RPMI7951 (cell line): ENCODE measurements around the gene FAM120B. TPM values are rescaled to one million over a fixed set of nuclear protein-coding genes. Genes with fewer than 3 reads are reported as not detected.

Experiments used
- DNase-seq: peaks from one replicate; pipeline ENCODE4 v3.0.0-alpha.2; 2012; ENCODE audit warnings: low read depth
- total RNA-seq: library from RNA; depleted of rRNA; stranded (reverse); fragments of >200 nt; shearing (Covaris generic); gene quantifications from 2 replicates; pipeline ENCODE4 v1.2.3, GENCODE V29; 2014

Gene FAM120B
- total RNA-seq, 1 experiment from 2014 or later, result 12.7 TPM

DNA sequence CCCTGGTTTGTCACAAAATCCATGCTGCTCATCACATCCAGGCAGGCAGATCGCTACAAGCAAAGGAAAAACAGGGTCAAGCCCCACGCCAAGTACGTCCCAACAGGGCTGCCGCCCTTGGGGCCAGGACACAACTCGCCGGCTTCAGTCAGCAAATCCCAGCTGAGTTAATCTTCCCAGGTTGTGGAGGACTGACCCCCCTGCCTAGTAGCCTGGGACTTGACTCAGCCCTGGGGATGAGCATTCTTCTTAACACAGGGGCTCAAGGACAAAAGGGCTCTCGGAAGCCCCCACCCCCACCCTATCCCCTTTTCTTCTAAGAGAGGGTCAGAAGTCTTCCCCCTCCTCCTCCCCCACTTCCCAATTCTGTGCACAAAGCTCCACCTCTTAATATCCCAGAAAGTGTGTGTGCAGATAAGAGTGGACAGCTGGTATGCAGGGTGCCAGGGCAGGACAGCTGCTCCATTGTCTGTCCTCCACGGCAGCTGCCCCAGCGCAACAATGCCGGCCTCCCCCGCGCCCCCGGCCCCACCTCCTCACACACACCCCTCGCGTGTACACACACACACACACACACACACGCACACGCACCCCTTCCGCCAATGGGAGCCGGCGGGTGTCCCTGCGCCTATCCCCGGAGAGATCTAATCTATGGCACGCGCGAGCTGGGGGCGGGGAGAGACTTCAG is 20.2 kb upstream of the FAM120B start:
- DNase-seq, result no peak

DNA sequence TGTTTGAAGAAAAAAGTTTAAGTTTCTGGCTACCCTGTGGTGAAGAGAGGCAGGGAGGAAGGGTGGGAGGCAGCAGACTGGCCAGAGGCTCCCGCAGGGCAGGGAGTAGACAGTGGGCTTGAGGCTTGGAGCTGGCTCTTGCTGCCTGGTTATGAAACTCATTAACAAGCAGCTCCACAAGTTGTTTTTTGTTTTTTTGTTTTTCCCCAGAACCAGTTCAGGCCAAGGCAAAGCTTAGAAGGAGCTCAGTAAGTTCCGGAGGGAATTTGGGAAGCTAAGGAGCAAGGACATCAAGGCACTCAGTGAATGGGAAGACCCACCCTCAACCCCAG is 19.7 kb upstream of the FAM120B start:
- no peak for DNase-seq

DNA sequence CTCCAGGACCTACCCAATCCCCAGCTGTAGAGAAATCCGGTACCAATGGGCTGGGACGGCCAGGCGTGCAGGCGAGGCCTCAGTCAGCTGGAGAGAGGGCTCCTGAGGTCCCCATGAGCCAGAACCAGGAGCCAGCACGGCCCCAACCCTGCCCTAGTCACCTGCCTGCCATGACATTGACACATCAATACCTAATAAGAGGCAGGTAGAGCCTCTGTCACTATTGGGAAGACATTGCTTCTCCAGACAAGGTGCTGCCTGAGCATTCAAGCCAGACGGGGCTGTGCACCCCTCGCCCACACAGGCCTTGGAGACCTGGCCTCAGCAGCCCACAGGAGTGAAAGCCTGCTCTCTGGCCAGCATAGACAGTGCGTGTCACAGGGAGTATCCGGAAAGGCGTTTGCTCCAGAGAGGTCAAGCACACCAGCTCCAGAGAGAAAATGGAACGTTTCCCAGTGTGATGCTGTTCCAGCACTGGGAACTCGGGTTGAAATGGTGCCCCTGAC is 19.1 kb upstream of the FAM120B start:
- DNase-seq, result no peak

DNA sequence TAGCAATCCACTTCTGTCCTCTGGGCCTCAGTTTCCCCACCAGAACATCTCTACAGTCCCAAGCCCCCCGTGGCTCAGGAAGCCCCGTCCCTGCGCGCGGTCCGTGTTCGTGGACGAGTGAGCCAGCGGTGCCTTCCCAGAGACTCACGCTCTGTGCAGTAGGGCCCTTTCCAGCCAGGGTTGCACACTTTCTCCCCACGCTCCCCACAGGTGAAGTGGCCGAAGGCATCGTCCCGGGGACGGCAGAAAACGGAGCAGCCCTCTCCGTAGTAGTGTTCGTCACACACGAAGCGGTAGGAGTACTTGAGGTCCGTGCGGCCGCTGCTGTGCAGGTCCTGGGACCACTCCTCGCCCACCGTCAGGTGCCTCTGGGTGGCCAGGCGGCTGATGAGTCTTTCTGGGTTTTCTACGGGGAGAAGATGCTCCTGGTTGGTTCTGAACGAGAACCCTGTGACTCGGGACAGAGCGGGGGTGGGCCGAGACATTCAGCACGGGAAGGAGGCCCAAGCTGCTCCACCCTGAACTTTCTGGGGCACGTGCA is 18.4 kb upstream of the FAM120B start:
- no peak for DNase-seq

DNA sequence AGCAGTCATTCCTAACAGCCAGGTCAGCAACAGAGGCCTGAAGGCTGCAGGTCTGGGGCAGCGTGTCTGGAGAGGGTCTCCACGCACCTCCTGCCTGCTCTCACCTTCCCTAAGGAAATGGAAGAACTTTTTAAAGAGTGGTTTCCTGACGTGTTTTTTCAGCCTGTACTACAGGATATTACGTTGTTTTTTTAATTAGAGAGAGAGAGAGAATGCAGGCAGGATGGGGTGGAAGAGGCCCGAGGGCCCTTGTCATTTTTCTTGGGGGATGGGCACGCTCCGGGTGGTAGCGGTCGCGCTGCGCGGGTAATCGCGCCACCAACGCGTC is 17.7 kb upstream of the FAM120B start:
- no peak for DNase-seq

DNA sequence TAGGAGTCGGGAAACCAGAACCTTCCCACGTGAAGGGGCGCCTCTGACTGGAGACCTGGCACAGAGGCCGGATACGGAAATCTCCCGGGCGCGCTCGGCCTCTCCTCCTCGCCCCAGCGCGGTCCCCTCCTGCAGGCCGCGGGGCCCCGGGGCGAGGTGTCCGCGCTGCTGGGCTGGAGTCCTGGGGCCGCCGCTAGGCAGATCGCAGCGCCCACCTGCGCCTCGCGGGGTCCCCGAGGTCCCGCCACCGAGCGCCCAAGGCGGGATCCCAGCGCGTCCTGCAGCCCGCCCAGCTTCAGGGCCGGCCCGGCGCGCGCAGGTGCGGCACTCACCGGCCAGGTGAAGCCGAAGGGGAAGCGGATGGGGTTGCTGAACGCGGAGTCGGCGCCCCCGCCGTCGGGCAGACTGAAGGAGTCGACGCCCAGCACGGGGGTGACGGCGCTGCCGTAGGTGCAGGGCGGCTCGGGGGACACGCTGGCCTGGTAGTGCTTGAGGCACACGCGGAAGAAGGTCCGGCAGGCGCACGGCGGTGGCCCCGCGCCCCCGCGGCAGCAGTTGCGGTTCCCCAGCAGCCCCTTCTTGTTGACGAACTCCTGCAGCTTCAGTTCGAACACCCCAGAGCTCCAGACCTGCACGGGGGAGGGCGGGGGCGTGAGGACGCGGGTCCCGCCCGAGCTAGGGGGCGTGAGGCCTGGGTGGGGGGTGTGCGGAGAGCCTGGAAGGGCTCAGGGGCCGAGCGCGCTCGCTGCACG is 17.2 kb upstream of the FAM120B start:
- no peak for DNase-seq

DNA sequence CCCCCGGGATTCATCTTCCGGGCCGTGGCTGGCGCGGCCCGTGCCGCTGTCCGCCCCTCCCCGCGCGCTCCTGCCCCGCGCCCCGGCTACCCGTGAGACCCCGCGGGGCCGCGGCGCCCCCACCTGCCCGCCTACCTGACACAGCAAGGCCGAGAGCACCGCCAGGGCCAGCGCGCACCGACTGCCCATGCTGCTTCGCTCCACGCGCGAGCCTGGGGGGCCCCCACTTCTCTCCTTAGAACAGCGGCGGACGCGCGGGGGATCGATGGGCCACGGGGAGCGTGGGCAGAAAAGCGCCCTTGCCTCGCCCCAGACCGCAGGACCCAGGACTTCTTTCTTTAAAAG is 16.6 kb upstream of the FAM120B start:
- no peak for DNase-seq

DNA sequence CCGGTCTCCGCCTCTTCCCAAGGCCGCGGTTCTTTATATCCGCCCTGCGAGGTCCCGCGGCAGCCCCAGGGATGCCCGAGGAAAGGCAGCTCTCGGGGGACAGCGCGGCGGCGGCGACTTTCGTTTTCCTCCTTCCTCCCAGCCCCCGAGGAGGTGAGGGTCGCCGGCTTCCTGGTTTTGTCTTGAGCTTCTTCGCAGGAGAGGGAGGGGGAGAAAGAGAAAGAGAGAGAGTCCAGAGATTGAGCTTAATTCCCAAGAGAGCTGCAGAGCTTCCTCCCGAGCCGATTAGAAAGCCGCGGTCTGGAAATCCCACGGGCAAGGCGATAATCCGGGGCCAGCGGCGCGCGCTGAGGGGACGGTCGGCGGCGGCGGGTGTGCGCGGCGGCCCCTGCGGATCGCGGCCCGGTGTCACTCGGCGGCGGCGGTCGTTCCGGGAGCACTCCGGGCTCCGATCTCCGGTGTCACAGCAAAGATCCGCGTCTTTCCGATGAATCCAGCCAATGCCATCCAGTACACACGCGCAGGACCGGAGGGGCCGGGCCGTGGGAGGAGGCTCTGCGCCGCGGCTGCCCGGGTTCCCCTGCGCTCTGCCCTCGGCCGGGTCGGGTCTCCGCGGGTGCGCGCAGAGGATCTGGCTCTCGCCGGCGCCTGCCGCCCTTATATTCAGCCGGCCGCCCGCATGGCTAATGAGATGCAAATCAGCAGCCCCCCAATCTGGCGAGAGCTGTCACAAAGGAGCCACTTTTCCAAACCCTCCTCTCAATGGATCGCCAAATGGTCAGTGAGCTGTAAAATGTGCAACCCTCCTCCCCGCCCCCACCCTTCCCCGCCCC is 16.0 kb upstream of the FAM120B start, which contains the start of gene DLL1:
DLL1 (minus strand) TSS at position 783 of the 833 bp plus-strand sequence. CDS start 939 bp downstream, outside the sequence.
- DNase-seq, result peak; percentile 62

DNA sequence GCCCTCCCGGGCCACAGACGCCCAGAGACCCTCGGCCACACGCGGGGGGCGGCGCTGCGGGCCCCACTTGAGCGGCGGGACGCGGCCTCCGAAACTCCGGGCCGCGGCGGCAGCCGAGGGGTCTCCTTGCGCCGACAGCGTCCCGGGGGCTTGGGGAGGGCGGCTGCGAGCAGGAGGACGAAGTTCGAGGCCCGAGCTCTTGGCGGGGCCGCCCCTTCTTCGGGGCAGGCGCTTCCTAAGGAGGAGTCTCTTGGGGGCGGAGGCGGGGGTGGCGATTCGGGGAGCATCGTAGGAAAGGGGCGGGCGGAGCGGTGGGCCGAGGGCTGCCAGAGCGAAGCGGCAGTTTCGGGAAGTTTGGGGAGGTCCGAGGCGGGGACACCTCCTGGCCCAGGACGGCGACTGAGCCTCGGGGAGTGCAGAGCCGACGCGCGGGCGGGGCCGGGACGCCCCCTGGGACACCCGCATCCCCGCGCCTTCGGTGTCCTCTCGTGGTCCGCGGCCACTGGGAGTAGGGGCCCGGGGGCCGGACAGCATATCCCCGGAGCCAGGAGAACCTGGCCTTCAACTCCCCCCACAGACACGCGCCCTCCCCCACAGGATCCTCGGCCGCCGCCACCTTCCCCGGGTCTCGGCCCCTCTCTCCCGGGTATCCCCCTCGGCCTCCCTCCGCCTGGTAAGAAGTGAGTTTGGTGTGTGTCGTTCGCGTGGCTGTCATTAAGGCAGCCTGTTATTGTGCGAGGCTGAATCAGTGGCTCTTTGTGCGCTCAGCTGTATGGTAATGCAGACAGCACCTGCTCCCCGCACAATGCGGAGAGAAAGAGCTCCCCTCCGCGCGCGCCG is 15.1 kb upstream of the FAM120B start:
- peak; percentile 61 for DNase-seq

DNA sequence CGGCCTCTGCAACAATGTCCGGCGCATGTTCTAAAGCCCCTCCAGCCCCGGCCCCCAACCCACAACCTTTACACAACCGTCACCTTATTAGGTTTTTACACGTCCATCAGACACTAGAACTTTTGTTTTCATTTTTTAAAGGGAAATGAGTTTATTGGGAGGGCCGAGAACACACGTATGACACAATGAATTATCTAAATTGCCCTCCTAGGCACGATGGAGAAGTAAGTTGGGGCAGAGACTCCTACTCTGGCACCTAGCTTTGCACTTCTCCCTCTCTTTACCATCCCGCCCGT is 14.5 kb upstream of the FAM120B start:
- no peak for DNase-seq

DNA sequence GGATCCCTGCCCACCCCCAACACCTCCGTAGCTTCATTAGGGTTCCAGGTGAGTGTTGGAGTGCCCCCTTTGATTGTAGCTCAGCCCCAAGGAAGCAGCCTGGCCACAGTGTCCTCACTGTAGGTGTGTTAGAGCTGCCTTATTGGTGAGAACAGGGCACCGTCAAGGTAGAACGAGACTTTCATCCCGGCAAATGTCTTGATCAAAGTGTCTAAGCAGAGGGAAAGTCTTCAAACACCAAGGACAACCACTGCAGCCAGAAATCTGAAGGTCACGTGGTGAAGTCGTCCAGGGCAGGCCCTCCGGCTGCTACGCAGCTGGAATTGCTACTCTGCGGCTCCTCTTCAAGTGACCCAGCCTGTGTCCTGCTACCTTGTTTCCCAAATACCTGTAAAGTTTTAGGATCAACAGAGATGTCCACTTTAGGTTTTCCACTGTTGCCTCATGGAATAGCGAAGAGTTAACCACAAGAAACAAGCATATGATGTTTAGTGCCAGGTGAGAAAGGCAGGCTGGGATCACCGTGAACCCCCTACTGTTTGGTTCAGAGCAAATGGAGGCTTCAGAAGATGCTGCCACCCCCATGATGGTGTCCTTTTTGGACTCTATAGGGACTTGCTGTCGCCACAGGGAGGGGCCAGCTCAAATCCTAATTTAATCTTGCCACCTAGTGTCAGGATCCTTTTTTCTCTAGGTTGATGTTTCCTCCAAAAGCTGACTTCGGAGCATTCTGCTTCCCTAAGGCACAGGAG is 14.0 kb upstream of the FAM120B start:
- DNase-seq, result peak; percentile 50

DNA sequence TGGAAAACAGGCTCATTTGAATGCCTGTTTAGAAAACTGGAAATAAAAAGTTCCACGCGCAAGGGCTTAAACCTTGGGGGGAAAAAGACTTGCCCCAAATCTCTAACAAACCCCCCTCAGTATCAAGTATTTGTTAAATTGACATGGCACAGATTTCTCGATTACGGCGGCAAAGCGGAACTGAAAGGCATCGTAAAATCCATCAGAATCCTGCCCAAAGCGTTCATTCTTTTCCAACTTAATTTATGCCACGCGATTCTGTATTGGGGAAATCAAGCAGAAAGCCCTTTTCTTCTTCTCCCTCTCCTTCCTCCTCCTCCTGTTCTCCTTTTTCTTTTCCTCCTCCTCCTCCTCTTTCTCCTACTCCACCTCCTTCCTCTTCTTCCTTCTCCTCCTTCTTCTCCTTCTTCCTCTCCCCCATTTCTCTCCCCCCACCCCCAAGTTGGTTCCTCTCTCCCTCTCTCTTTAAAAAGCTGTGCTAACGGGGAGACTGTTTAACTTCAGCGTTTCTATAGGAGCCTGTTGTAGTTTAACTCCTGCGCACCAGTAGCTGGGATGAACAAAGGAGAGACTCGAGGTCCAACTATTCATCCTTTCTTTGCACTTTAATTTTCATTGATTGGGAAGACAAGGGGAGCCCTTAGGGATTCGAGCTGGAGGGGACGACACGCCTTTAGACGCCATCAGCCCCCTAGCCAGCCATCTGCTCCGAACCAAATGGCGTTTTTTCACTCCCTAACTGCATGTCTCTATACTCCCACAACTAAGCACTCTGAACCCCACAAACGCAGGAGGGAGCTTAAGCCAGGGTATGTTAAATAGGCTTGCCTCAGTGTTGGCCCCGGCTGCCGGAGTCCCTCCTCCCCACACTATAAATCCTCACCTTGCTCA is 13.0 kb upstream of the FAM120B start:
- no peak for DNase-seq

DNA sequence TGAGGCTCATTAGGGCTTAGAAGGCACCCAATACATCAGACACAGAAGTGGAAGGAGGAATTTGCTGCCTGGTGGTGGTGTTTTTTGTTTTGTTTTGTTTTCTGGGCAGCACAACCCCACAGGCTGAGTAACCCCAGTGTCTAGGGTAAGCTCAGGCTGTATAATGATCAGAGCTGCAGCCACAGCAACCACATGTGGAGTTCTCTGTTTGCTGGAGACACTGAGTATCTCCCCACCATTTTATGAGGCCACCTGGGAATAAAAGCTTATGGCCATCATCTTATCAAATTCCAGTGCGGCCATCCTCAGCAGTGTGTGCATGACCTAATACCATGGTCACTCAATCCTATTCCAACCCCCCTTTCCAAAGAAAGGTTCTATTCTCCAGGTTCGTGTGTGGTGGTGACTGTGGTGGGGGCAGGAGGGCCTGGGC is 12.2 kb upstream of the FAM120B start:
- DNase-seq, result peak; percentile 9

DNA sequence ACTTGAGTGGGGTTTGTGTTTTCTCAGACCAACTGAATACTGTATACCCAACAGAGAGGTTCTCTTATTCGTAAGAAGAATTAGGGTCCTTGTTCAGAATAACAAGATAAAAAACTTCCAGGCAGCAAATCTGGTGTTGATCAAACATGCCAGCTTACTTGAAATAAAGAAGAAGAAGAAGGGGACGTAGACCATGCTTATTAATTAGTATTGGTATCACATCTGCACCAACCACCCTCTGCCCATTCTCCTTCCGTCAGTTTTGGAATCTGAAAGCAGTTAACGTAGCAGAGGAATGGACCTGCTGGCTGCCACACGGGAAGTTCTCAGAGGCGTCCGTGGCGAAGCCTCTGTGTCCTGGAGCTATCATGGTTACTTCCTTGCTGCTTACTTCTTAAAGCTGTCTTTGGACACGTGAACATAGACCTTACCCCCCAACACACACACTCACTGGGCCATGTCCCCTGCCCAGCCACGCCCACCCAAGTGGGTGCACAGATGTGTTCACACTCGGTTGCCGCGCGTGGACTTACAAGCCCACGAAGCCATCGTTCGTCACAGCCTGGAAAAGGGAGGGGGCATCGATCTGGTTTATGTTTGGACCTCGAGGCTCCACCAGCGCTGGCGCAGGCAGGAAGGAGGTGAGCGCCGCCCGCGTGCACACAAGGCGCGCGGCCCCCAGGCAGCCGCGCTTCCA is 11.6 kb upstream of the FAM120B start:
- DNase-seq, result no peak

DNA sequence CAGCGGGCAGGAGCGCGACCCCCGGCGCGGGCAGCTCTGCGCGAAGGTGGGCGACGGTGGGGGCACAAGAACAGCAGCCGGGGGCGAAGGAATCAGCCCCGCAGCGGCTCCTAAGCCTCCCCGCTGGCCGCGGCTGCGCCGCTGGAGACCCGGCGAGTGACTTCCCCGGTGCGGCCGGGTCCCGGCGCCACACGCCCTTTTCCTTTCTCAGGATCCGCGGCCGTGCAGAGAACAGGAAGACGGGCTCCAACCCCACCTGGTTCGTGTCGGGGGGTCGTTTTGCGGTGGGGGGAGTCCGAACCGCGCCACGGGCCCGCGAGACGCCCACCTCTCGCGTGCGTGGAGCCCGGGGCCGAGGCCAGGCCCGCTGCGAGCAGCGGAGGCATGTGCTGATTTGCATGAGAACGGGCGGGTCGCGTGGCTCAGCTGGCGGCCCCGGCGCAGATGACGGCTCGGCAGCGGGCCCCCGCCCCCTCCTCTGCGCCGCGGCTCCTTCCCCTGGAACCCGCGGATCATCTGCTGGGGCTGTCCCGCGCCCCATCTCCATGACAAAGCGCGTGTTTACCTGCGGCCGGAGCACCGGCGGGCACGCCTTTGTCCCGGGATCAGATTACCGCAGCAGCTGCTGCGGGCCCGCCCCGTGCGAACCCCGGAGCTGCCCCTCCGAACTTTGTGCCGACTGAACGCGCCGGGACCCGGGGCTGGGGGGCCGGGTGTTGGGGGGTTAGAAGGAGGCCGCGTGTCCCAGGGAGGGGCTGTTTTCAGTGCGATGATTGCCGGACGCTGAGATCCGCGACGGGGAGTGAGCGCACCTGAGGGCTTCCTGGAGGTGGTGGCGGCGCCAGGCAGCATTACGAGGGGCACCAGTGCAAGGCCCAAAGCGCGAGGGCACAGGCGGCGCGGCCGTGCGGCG is 10.8 kb upstream of the FAM120B start:
- DNase-seq, result peak; percentile 33

DNA sequence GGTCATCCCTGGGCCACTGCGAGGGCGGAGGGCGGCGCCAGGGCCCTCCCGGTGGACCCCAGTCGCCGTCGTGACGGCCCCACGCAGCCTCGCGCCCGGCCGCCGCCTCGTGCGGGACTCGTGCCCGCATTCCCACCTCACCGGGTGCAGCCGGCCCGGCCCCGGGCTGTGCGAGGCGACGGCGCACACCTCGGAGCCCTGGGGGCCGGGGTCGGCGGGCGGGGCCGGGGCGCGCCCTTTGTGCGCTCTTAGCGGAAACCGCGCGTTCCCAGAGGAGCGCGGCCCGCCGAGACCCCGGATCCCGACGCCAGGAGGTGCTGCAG is 10.2 kb upstream of the FAM120B start:
- no peak for DNase-seq

DNA sequence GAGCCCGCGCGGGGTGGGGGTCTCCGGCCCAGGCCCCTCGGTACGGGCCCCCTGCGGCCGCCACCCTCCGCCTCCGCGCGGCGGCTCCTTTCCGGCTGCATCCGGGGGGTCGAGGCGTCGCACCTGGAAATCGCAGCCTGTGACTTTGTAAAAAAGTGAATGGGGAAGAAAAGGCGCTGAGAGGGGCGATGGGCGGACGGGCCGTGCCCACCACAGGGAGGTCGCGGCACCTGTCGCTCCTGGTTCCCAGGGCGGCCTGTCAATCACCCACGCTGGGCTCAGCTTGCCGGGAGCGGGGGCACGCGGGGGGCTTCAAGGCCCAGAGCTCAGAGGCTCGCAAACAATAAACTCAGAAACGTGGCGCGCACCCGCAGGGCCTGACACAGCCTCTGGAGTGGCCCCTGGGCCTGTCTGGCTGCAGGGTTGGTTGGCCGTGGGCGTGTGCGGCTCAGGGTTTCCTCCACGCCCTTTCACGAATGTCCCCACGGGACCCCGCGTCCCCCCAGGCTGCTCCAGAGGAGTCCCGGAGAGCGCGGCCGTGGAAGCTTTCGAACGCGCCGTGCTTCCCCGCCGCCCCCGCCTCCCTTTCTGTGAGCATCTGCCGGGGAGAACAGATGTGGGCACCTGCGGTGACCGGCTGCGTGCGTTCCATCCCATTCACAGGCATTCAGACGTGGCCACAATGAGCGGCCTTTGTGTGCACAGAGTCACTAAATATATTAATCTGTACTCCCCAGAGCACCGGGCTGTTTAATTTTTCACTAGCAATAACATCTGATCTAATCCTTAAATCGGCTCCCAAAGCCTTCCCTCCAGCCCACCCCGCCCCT is 9.6 kb upstream of the FAM120B start:
- no peak for DNase-seq
